Superior temporal gyrus (tissue), 1 donor: Measurements from ENCODE around the gene TRIM9.

Source experiments
- DNase-seq: peaks from one replicate; pipeline ENCODE4 v3.0.0-alpha.2; 2016; ENCODE audit errors: extremely low spot score

Gene TRIM9

GRCh38 chr14:51094901-51095853, at the start of gene TRIM9:
TSS of gene TRIM9 (minus strand) at chr14:51095105. CDS start at chr14:51094939, 166 bp downstream.
- DNase-seq: peak; percentile 99

GRCh38 chr14:51140856-51141255, 46.0 kb upstream of the TRIM9 start:
- no peak for DNase-seq

DNA sequence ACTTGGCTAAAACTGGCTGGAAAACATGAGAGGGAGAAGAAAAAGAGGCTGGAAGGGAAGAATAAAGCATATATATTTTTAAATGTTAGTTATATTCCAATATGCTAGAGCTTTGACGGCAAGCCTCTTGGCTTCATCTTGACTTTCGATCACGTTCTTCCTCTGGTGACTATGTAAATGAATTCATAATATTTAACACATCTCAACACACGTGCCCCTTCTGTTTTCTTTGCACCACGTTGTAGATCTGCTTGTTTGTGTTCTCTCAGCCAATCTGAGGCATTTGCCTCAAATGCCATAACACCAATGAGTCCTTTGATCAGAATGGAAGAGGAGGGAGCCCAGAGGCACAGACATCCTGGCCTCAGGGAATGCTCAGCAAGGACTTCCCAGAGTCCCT, 45.4 kb upstream of the TRIM9 start:
- no peak for DNase-seq

GRCh38 chr14:51139121-51139681, 44.3 kb upstream of the TRIM9 start:
- DNase-seq: no peak

DNA sequence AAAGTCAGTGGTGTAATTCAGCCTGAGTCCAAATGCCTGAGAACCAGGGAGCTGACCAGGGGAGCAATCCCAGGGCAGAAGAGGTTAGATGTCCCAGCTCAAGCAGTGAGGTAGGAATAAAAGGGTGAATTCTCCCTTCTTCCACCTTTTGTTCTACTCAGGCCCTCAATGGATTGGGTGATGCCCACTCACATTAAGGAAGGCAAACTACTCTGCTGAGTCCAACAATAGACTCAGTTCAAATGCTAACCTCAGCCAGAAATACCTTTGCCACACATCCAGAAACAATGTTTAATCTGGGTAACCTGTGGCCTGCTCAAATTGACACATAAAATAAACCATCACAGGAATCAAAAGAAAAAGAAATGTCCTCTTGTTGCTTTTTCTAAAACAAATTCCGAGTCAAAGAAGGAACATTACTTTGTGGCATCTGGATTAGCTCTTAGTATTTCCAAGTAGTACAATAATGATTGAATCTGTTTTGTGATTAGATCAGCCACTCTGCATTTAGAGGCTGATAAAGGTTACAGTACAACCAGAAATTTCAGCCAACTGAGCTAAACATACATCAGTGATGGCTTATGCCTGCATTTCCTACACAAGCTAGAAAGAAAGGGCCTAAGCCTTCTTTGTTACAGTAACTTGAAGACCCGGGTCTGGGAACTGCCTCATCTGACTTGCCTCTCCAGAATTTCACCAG, 43.6 kb upstream of the TRIM9 start:
- DNase-seq: no peak

DNA sequence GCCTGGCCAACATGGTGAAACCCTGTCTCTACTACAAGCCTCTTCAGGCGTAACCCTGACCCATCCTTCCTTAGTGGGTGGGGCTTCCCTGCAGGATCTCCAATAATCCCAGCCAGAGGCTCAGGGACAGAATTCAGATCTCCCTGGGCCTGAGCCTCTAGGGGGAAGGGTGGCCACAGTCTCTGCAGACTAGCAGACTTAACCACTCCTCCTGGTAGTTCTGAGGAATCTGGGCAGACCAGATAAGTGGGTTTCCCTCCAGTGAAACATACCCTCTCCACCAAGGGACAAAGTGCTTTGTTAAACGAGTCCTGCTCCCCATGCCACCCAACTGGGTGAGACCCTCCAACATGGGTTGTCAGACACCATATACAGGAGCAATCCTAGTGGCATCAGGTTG, 36.6 kb upstream of the TRIM9 start:
- DNase-seq: no peak

DNA sequence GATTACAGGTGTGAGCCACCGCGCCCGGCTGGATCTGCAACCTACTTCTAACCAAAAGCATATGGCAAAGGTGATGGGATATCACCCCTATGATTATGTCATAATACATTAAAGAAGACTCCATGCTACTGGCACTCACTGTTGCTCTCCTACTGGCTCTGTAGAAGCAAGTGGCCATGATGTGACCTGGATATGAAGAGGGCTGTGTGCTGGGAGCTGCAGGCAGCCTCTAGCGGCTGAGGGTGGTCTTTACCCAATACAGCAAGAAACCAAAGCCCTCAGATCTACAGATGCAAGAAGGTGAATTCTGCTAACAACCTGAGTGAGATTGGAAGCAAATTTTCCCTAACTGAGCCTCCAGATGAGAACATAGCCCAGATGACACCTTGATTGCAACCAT, 34.2 kb upstream of the TRIM9 start:
- DNase-seq: no peak

GRCh38 chr14:51124029-51124428, 29.1 kb upstream of the TRIM9 start:
- DNase-seq: no peak

DNA sequence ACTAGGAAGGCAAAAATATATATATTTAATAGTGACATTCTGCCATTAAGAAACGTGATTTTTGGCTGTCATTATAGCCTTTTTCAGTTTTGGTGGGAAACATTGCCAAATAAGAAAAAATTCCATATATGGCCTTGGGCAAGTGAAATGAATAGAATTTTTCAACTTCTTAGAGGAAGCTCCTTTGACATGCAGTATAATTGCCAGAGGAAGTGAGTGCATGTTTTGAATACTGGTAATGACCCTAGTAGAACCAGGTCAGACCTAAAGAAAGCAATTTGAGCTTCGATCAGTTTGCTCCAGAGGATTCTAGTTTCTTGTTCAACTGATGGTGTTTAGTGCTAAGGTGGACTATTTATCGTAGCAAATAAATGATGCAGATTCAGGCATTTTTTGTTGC, 26.2 kb upstream of the TRIM9 start:
- no peak for DNase-seq

DNA sequence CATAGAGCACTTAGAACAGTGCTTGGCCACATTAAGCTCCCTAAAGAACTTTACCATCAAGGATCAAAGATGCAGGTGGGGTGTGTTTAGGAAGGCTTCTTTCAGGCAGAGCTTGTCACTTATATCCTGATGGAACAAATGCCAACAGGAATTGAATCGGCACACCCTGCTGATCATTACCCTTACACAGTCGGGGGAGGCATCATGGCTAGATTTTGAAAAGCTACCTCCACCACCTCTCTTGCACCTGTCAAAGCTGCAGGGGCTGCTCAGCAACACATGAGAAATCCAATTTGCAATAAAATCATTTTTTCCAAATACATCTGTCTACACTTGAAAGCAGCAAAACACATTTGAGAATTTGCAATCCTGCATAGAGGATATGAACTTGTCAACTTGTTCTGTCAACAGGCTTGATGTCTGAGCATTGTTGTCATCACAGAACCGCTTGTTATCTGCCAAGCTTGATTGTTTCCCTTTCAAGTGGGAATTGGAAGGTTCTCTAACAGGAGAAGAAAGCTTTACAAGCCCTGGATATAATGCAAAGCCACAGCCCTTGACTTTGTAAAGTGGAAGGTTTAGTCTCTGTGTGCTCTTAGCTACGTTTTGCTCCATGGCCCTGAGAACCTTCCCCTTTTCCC, 24.6 kb upstream of the TRIM9 start:
- DNase-seq: no peak

DNA sequence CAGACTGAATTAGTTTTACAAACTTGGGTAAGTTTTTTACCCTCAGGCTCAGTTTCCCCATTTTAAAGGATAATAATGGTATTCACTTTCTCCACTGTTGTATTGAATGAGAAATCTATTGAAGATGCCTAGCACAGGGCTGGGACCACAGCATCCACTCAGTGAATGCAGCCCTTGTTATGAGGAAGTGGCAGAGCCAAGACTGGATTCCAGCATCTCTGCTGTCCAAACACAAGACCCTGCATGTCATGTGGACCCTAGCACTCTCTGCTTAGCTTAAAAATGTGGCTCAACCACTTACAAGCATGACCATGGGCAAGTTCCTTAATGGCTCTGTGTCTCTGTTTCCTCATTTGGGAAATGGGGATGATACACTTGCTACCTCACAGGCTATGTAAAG, 24.1 kb upstream of the TRIM9 start:
- DNase-seq: peak; percentile 73

- no peak for DNase-seq
Observed at GRCh38 chr14:51117593-51117992, 22.7 kb upstream of the TRIM9 start.

DNA sequence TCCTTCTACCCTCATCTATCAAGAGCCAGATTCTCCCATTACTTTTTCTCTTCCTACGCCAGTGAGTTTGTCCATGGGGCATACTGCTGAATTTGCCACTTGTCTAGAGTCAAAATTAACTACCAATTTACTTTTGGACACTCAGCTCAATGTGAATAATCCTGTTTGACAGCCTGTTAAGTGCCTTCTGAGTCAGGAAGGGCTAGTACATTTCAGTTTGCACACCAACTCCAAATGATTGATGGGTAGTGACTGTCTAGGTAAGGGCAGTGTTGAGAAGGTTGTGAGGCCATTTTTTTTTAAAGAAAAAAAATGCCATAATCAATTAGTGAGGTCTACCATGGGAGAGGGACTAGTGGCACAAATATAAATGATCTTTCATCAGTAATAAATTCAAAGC, 21.8 kb upstream of the TRIM9 start:
- no peak for DNase-seq

DNA sequence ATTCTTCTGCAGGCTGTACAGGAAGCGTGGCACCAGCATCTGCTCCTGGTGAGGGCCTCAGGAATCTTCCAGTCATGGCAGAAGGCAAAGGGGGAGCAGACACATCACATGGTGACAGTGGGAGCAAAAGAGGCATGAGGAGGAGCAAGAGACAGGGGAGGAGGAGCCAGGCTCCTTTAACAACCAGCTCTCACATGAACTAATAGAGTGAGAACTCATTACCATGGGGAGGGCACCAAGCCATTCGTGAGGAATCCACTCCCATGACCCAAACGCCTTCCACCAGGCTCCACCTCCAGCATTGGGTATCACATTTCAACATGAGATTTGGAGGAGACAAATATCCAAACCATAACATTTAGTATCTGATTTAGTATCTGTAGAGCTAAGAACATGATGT, 14.7 kb upstream of the TRIM9 start:
- DNase-seq: no peak

DNA sequence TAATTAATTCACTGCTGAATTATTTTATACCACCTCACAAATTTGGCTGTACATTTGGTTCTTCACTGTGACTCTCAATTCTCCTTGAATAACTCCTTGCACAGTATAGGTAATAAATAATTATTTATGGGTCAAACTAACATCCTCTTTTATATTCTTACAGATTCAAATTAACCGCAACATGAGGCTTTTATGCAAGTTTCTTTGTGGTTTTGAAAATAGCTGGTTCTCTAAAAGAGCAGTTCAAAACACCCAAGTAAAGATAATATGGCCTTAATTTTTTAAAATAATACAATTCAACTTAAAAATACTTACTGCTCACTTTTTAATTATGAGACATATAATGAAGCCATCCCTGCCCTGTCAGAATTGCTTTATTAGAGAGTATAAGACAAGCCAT, 12.9 kb upstream of the TRIM9 start:
- no peak for DNase-seq

- no peak for DNase-seq
Observed at GRCh38 chr14:51104467-51104866, 9.6 kb upstream of the TRIM9 start.

DNA sequence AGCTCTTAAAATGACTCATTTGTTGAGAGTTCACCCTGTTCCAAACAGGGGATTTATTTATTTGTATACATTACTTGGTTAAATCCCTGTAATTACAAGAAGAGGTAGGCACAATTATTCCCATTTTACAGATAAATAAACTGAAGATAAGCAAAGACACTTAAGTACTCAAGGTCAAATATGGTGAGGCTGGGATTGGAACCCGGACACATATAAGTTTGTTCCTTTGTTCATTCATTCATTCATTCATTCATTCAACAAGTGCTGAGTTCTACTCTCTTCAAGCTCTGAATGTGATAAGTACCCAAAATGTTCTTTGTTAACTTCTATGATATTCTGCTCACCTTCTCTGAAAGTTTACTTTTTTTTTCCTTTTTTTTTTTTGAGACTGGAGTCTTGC, 2.4 kb upstream of the TRIM9 start:
- peak; percentile 9 for DNase-seq

GRCh38 chr14:51096870-51097269, 2.0 kb upstream of the TRIM9 start:
- peak; percentile 39 for DNase-seq

DNA sequence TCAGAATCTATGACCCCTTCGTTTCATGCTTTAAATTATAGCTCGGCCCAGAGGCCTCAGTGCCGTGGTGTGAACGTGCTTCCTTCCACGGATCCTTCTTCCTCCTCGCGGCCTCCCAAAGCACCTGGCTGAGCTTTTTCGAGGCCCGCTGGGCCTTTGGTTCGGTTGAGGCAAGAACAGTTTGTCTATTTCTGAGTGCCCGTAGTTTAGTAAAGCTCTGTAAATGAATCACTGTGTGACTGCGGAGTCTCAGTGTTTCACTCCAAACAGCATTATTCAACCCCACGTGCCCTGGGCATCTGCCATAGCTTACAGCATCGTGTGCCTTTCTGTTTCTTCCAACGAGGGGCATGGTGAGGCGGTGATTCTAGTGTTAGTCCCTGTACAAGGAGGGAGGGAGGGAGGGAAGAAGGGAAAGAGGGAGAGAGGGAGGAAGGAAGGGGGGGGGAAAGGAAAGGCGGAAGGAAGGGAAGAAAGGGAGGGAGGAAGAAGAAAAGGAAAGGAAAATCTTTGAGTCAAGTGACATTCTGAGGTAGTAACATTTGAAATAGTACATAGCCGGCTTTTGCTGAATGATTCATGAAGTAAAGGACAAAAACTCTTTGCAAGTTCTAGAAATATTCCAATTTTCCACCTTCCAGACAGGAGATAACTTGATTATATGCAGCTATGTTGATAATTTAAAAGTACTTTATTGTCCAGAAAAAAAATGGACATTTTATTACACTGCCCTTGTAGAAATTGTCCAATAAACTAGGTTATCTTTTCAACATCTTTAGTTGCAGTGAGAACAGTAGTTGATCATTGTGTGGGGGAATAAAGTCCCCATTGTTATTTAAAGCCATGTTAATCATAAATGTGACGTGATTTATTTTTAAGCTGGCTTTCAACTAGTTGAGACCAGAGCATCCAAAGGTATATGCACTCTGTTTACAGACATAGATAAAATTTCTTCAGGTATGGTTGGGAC, 1.2 kb upstream of the TRIM9 start:
- DNase-seq: peak; percentile 95

DNA sequence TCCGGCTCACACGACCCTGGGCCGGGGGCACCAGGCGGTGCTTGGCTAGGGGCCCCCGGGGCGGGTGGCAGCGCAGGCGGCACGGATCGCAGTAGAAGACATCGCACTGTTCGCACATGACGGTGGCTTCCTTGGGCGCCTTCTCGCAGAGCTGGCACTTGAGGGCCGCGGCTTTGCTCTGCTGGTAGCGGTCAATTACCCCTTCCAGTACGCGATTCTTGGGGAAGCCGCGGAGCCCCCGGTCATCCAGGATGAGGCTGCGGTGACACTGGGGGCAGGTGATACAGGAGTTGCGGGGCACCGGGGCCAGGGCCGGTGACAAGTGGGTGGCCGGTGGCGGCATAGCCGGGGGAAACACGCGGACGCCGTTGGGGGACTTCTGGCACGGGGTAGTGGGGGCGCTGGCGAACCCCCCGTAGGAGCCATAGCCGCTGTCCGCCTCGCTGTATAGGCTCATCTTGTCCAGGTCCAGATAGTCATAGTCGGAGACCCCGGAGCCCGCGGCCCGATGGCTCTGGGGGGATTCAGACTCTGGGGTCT, 553 bp downstream of the TRIM9 start:
- no peak for DNase-seq
